ENCODE data around the gene MGST3. TPM values are rescaled to one million over a fixed set of nuclear protein-coding genes. Genes with fewer than 3 reads are reported as not detected.

Gene MGST3
- total and polyA plus RNA-seq, 2 of the 13 experiments (the other 11 are each of a cell fraction or from before 2014, with no cell fraction given) = 59.7 to 61.2 TPM

DNA sequence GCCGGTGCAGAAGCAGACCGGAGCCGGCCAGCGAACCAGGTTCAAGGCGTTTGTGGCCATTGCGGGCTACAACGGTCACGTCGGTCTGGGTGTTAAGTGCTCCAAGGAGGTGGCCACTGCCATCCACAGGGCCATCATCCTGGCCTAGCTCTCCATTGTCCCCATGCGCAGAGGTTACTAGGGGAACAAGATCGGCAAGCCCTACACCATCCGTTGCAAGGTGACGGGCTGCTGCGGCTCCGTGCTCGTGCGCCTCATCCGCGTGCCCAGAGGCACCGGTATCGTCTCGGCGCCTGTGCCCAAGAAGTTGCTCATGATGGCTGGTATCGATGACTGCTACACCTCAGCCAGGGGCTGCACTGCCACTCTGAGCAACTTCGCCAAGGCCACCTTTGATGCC is 49.1 kb upstream of the MGST3 start:
- FAIRE-seq (no peak), ATAC-seq (no peak), DNase-seq (ENCODE audit: low spot score) (no peak)
- Histone ChIP-seq H2AFZ (ENCODE audit: low read length) (no peak overlapping the region), H3K27ac (ENCODE audit: extremely low read length, insufficient read depth, low read length) (no peak overlapping the region), H3K4me1 (ENCODE audit: insufficient read depth, low read length) (no peaks in the 10 kb centered on the region), H4K20me1 (ENCODE audit: insufficient read depth, low read length) (no peaks in the 10 kb centered on the region), H3K9me3 (ENCODE audit: low read length) (no peaks in the 10 kb centered on the region), H3K4me3 (replicated peaks in 1 of 3; ENCODE audit: insufficient read depth in 1 of 3, low read depth in 2 of 3, low read length in 3 of 3) (no peak overlapping the region), H3K36me3 (replicated peaks in 1 of 2; ENCODE audit: control insufficient read depth in 1 of 2, insufficient read depth in 2 of 2, low read length in 2 of 2) (no peaks in the 10 kb centered on the region), H3K79me2 (ENCODE audit: insufficient read depth, low read length) (no peaks in the 10 kb centered on the region), H3K4me2 (ENCODE audit: low read depth, low read length) (no peak overlapping the region), H3K27me3 (ENCODE audit: control insufficient read depth in 1 of 2, insufficient read depth in 2 of 2, low read length in 2 of 2) (no peaks in the 10 kb centered on the region), H3K9ac (ENCODE audit: insufficient read depth, low read depth, low read length) (no peak overlapping the region)
- in situ Hi-C loops (cut with HindIII; ENCODE audit: extremely low pct_ligation_motif_present, low pct_unique_long_range_greater_than_20kb) (loop anchor here (25.0 kb wide), 1 partner anchor 445 kb away; no protein-coding TSS in a partner anchor), intact Hi-C loops (cut with micrococcal nuclease; ENCODE audit: unreplicated experiment) (no loop called here)
- ChIA-PET CTCF (ENCODE audit: low intra/inter-chr PET ratio, low total read pairs) (no interaction called here), POLR2A (no interaction called here)
- BruUV-seq (replicated peaks) = no TSS peak
- 84% methylated on average over 4 of the region's 25 CpGs for WGBS (ENCODE audit: low lambda C conversion rate)
- TF ChIP-seq CAMTA2 (CRISPR knock-in tag; IDR thresholded peaks at IDR 0.05; ENCODE audit: borderline replicate concordance) = no peak
- TF ChIP-seq, protein P1, sequence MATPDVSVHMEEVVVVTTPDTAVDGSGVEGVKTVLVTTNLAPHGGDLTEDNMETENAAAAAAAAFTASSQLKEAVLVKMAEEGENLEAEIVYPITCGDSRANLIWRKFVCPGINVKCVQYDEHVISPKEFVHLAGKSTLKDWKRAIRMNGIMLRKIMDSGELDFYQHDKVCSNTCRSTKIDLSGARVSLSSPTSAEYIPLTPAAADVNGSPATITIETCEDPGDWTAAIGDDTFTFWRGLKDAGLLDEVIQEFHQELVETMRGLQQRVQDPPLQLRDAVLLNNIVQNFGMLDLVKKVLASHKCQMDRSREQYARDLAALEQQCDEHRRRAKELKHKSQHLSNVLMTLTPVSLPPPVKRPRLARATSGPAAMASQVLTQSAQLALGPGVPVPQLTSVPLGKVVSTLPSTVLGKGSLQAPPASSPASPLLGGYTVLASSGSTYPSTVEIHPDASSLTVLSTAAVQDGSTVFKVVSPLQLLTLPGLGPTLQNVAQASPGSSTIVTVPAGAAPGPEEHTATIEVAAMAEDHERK (CRISPR knock-in tag; IDR thresholded peaks at IDR 0.05; ENCODE audit: low read depth) = no peak
- no peak for TF ChIP-seq HIC2 (CRISPR knock-in tag; IDR thresholded peaks at IDR 0.05; ENCODE audit: low read depth)
- TF ChIP-seq U2AF1 (optimal IDR thresholded peaks at IDR 0.05; ENCODE audit: low read depth, low read length) = no peak
- TF ChIP-seq CBX1 (IDR thresholded peaks at IDR 0.05; ENCODE audit: low read depth) = no peak
- TF ChIP-seq ZNF773 (CRISPR knock-in tag; IDR thresholded peaks at IDR 0.05; ENCODE audit: borderline replicate concordance) = no peak
- TF ChIP-seq MXD1 (CRISPR knock-in tag; IDR thresholded peaks at IDR 0.05) = no peak
- TF ChIP-seq, protein P2, sequence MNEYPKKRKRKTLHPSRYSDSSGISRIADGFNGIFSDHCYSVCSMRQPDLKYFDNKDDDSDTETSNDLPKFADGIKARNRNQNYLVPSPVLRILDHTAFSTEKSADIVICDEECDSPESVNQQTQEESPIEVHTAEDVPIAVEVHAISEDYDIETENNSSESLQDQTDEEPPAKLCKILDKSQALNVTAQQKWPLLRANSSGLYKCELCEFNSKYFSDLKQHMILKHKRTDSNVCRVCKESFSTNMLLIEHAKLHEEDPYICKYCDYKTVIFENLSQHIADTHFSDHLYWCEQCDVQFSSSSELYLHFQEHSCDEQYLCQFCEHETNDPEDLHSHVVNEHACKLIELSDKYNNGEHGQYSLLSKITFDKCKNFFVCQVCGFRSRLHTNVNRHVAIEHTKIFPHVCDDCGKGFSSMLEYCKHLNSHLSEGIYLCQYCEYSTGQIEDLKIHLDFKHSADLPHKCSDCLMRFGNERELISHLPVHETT (CRISPR knock-in tag; conservative IDR thresholded peaks at IDR 0.05) = no peak
